Stimulated activated CD4-positive, alpha-beta T cell treated with anti-CD3 and anti-CD28 coated beads, Interleukin-15, amount 100 ng/mL, for 1 hour (primary cell): ENCODE measurements around the gene TNNC1.

Experiments
- DNase-seq, 2 donors: peaks; one replicate each; pipeline ENCODE4 v3.0.0-alpha.2; 2020; ENCODE audit warnings: low read depth in 1 of 2, low spot score in 1 of 2

The TNNC1 gene

DNA sequence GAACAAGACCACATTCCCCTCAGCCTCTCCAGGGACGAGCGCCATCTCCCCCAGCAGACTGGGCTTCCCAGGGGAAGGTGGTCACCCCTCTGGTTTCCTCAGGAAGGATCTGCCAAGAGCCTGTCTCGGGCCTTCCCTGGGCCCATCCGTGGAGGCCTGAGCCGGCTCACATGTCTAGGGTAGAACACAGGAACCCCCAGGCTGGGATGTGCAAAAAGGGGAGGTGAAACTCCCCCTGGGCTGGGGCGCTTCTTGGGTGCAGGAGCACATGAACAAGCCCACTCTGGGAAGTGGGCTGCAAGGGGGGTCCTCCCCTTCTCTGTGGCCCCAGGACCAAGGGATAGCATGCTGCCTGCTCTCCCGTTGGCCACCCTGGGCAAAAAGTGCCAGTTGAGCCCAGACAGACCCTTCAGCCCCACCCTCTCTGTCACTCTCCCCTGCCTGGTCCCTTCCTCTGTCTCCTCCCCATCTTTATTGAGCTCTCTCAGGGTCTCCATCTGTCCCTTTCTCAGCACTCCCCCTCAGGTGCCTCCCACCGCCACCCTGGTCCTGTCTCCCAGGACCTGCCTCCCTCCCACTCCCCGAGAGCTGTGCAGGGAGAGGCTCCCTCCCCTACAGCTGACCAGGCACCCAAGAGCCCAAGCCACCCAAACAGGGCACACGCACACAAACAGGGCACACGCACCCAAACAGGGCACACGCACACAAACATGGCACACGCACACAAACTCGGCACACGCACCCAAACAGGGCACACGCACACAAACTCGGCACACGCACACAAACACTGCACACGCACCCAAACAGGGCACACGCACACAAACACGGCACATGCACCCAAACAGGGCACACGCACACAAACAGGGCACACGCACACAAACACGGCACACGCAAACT lies 9.8 kb downstream of the TNNC1 start:
- DNase-seq: no peak

- no peak for DNase-seq
Observed at GRCh38 chr3:52443268-52443610, 10.6 kb downstream of the TNNC1 start.

GRCh38 chr3:52442409-52443267 lies 11.2 kb downstream of the TNNC1 start:
- no peak for DNase-seq

DNA sequence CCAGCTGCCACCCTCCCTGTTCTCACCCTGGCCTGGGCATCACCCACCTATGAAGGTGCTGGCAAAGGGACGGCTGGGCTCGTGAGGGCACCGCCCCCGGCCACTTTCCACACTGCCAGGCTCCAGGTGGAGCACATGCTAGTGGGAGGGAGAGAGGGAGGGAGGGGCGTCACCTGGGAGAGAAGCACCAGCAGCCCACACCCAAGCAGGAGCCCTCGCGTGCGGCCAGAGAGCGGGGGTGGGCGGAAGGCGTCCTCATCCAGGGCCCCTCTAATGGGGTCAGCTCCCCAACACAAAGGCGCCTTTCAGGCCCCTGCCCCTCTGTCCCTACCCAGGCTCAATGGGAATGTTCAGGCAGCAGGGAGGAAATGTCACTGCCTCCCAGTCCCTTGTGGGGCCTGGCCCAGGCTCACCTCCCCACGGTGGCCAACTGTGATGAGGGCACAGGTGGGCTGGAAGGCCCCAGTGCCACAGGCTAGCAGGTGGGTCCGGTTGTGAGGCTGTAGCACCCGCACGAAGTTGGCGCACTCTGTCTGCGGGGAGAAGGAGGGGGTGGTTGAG lies 12.0 kb downstream of the TNNC1 start:
- DNase-seq: no peak

DNA sequence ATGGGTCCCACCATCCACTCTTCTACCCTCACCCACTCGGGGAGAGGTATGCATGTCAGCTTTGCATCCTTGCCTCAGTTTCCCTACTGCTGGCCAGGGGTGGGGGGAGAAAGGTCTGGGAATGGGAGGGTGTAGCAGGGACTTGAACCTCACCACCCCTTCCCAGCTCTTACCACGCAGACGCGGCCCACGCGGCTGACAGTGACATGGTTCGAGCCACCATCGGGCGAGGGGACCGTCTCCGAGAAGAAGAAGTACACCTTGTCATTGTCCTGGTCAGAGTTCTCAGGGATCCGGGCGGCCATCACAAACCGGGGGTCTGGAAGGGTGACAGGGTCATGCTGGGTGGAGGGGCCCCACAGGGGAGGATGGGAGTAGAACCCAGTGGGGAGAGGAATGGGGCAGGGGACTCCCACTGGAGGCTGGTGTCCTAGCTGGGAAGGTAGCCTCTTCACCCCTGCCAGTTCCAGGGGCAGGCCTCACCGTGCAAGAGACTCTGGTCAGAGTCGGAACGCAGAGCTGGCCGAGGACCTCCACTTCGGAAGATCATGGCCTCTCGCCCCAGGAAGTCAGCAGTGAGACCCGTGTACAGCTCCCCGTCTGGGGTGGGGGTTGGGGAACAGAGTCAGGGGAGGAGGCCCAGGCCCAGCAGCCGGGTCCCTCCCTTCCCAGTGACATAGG lies 12.6 kb downstream of the TNNC1 start:
- DNase-seq: no peak

- no peak for DNase-seq
Observed at GRCh38 chr3:52440671-52441070, 13.2 kb downstream of the TNNC1 start.

- no peak for DNase-seq
Observed at GRCh38 chr3:52440249-52440551, 13.6 kb downstream of the TNNC1 start.

GRCh38 chr3:52439426-52440248 lies 14.2 kb downstream of the TNNC1 start:
- DNase-seq: no peak

- DNase-seq: no peak
Observed at GRCh38 chr3:52438579-52439425, 15.0 kb downstream of the TNNC1 start.

- DNase-seq: no peak
Observed at GRCh38 chr3:52438104-52438376, 15.8 kb downstream of the TNNC1 start.

GRCh38 chr3:52437326-52438103 lies 16.3 kb downstream of the TNNC1 start:
- DNase-seq: no peak

DNA sequence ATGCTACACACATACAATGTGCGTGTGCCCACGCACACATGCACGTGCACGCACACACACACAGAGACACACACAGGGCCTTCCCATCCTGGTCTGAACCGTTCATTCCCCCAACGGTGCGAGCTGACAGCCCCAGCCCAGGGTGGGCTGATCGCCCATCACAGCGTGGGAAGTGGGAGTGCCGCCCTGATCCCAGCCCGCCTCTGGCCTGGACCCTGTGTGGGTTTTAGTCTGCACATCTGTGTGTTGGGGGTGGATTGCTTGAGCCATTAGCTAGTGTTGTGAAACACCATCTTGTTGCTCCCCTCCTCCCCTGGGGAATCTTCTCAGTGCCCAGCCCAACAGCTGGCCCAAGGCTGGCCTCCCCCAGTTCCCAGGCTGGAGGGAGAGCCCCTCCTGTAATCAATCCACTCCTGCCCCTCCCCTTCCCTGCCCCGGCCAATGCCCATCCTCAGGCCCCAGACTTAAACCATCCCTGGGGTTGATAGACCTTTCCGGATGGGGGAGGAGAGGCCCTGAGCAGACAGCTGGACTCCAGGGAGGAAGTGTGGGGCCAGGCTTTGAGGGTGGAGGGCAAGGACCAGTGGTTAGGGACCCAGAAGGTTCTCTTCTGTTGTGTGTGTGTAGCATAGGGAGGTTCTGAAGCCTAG lies 17.2 kb downstream of the TNNC1 start:
- DNase-seq: no peak

DNA sequence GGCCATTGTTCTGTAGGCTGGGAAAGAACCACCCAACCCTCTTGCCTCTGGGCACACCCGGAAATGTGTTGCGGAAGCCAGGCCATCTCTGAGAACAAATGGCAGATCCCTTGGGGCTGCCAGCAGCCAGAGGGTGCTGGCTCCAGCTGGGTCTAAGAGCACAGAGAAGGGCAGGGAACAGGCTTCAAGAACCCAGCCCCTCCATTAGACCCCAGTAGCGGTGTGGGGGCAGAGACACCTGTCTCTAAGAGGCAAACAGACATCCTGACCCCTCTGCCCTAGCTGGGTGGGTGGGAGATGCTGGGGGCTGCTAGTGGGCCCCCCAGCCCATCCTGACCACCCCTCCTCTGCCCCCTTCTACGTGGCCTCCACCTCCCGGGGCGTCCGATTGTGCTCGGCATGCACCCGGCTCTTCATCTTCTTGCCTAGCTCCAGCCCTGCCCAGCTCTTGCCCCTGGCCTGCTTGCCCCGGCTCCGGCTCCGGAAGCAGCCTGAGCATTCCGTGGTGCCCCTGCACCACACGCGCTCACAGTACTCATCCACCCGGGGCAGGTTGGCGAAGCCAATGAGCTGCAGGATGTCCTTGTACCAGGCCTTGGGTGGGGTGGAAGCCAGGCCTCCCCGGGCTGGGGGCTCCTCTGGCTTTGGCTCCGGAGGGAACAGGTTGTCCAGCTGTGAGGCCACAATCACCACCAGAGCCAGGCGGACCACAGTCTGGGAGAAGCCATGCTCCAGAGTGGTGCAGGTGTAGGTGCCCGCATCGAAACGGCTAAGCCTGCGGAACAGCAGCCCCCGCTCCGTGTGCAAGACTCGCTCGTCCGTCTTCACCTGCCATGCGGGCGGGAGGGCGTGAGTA lies 18.4 kb downstream of the TNNC1 start:
- no peak for DNase-seq

- no peak for DNase-seq
Observed at GRCh38 chr3:52434491-52435115, 19.2 kb downstream of the TNNC1 start.

DNA sequence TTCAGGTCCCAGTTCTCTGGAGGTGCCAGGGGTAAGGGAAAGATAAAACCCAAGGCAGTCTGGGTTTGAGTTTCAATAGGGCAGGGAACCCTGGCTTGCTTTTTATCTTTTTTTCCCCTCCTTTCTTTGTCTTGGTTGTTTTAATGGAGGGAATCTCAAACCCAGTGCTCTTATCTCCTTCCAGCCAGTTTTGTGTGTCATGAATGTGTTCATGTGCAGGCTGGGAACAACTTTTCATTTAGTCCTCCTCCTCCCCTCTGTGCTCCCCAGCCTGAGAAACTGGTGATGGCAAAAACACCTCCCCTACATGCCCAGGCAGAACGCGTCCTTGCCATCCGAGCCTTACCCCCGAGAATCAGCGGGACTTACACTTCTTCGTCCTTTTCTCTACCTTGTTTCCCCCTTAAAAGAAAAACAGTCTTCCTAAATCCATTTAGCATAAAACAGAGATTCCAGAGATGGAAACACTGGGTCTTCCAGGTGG lies 19.8 kb downstream of the TNNC1 start:
- no peak for DNase-seq

- DNase-seq: no peak
Observed at GRCh38 chr3:52433328-52433995, 20.4 kb downstream of the TNNC1 start.

GRCh38 chr3:52432691-52433141 lies 21.1 kb downstream of the TNNC1 start:
- DNase-seq: no peak
